NCI-H146 treated with DMSO at 0.1 percent for 48 hours (cell line): Measurements from ENCODE around the gene SLC36A3.
"Not testable (repeated sequence)": the region's sequence is repeated elsewhere in the genome, so short reads cannot be mapped to it uniquely, and the experiment has no call there.

Experiments
- DNase-seq: peaks from one replicate; lab custom pipeline; 2025; ENCODE audit not compliant: unreplicated experiment; lab: John Stamatoyannopoulos, UW

SLC36A3 gene

DNA sequence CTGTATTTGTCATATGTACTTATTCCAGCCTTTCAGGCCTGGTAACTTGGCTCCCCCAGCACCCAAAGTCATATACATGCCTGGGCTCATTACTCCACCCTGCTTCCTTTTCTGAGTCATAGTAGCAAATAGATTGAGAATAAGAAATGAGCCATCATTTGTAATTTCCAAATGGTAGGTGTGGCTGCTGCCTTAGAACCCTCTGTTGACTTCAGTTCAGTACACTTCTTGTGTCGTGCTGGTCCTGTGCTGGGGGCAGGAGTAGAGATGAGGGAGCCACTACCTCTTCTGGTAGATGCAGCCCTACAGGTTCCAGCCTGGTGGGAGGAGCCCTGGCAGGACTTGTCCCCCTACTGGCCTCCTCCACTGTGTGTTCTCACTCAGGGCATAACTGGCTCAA is 39.5 kb downstream of the SLC36A3 start:
- DNase-seq: no peak

DNA sequence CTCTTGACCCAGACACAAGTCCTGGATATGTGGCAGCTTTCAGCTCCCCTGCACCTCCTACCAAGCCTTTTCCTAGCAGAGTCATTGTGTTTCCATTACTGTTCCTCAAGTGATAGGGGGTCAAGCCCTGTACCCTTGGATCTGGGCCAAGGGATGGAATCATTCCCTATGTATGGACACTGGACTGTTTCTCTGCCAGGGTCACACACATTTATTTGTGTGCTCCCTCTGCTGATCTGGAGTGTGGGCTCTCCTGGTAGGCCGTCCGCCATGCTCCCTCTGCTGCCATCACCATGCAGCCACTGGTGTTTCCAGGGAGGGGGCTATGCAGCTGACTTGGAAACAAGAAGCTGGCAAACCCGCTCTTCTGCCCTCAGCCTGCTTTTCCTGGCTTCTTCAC is 41.0 kb downstream of the SLC36A3 start:
- no peak for DNase-seq

GRCh38 chr5:151259931-151260330 is 43.6 kb downstream of the SLC36A3 start:
- DNase-seq: no peak

DNA sequence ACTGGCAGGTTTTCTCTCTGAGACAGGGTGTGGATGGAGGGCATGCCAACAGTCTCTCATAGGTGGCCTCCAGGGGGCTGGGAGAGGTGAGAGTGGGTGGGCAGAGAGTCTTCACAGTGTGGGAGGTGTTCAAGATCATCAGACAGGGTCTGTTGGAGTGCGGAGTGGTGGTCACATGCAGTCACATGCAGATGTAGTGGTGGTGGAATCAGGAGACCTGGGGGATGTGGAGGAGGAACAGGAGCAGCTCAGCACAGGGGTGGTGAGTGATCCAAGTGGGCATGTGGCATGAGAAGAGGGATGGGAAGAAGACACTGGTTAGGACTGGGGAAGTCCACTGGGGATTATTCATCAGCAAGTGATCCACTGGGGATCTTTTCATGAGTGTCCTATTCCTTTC is 44.8 kb downstream of the SLC36A3 start:
- DNase-seq: no peak

- no peak for DNase-seq
Measured at GRCh38 chr5:151258201-151258611, 45.4 kb downstream of the SLC36A3 start.

GRCh38 chr5:151257731-151258181 is 45.8 kb downstream of the SLC36A3 start:
- DNase-seq: no peak

GRCh38 chr5:151255621-151256286 is 47.8 kb downstream of the SLC36A3 start:
- no peak for DNase-seq

- DNase-seq: not testable (repeated sequence)
Measured at GRCh38 chr5:151254990-151255389, 48.6 kb downstream of the SLC36A3 start.

GRCh38 chr5:151254556-151254955 is 49.0 kb downstream of the SLC36A3 start:
- no peak for DNase-seq

GRCh38 chr5:151253605-151253950 is 50.0 kb downstream of the SLC36A3 start:
- DNase-seq: no peak

GRCh38 chr5:151252762-151253604 is 50.6 kb downstream of the SLC36A3 start, which contains the start of gene GM2A:
GM2A (plus strand) TSS chr5:151253185; CDS start chr5:151253217, 32 bp downstream.
- peak; percentile 78 for DNase-seq

- DNase-seq: no peak
Measured at GRCh38 chr5:151251621-151252020, 51.9 kb downstream of the SLC36A3 start.

DNA sequence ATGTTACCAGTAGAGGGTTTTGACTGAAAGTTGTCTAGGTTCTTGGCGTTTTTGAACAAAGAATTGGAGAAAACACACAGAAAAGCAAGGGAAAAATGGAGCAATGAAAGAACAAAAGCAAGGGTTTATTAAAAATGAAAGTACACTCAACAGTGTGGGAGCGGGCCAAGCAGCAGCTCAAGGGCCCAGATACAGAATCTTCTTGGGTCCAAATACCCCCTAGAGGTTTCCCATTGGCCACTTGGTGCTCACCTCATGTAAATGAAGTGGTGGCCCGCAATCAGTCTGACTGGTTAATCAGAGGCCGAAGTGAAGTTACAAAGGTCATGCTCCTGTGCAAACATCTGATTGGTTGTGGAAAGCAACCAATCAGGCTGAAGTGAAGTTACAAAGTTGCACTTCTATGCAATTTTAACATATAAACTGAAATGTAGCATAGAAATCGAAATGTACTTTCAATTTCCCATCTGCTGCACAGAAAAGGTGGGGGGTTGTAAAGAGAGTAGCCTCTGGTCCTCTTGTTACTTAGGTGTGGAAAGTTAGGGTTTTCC is 52.5 kb downstream of the SLC36A3 start:
- no peak for DNase-seq

DNA sequence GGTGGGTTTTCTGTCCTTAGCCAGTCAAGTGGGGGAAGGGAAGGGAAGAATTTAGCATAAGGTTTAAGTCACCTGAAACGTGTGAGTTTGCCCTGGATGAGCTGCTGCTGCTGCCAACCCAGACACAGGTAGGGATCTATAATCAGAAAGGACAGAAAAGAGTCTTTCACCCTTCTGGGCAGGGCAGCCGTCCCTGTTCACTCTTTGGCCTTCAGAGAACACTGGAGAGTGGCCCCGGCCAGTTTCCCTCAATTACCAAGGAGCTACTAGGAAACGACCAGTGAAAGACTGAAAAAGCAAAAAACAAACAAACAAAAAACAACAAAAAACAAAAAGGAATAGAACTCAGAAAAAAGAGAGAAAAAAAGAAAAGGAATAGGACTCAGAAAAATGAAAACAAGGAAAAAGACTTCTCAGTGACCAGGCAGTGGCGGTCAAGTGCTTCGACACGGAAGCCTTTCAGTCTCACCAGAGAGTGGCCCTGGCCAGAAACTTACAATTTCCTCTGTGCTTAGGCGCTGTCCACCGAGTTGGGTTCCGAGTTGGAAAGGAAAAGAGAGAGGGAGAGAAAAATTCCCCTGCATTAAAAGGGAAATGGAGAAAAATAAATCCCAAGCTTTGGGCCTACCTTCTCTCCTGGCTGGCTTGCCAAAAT is 53.1 kb downstream of the SLC36A3 start:
- DNase-seq: no peak

DNA sequence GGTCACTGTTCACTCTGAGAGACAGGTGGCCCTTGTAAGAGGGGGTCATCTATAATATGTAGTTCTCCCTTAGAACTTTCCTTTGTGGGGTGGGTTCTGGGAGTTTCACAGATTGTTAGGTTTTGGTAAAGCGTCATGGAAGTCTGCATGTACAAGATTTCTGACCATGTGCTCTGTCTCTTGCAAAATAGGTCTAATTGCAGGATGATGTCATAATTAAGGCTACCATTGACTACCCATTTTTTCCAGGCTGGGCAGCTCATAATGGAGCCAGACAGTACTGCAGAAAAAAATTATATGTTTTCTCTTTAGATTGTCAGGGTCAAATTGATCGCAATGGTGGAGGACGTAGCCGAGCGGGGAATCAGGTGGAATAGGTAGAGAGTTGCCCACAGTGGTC is 54.3 kb downstream of the SLC36A3 start:
- no peak for DNase-seq

DNA sequence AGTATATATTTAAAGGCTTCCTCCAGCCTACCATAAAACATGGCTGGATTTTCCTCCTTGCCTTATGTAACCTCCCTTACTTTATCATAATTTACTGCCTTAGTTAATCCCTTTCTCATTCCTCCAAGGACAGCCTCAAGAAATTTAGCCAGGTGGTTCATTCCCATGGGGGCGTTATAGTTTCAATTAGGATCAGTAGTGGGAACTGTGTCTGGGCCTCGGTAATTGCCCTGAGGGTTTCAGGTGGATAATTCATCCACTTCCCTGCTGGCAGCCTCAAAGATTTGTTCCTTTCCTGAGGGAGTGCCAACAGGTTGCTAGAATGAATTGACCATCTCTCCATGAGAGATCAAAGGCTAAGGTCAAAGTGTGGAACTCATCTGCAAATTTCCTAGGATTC is 54.9 kb downstream of the SLC36A3 start:
- DNase-seq: no peak

GRCh38 chr5:151245680-151246219 is 57.8 kb downstream of the SLC36A3 start:
- no peak for DNase-seq

- no peak for DNase-seq
Measured at GRCh38 chr5:151244206-151244605, 59.4 kb downstream of the SLC36A3 start.

GRCh38 chr5:151243564-151243963 is 60.0 kb downstream of the SLC36A3 start:
- DNase-seq: no peak

GRCh38 chr5:151243127-151243526 is 60.4 kb downstream of the SLC36A3 start:
- DNase-seq: no peak

DNA sequence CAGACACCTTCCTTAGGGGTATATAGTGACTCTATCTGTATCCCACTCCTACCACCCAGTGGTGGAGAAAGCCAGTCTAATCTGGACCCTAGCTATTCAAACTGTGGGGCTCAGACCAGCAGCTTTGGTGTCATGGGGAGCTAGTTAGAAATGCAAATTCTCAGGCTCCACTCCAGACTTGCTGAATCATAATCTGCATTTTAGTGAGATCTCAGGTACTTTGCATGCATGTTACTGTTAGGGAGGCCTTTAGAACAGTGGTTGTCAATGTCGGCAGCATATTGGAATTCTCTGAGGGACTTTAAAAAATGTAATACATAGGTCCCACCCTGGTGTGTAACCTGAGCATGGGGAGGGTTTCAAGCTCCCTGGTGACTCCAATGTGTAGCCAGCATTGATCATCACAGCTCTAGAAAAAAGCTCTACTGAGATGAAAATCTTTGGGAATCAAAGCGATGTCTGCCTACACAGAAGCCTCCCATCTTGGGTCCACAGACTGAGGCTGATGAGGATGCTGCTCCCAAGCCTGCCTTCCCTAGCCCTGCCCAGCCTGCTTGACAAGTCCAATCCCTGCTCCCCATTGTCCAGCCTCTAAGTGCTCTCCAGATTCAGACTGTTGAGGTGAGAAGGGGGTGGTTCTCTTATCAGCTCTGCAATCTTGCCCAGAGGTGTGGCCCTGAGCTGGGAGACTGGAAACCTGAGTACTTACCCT is 62.5 kb downstream of the SLC36A3 start:
- no peak for DNase-seq
